IPS DF 6.9 (cell line): ENCODE measurements around the gene SRPK3.

ENCODE experiments used
- DNase-seq: peaks from one replicate; pipeline ENCODE4 v3.0.0-alpha.2; 2013; ENCODE audit warnings: low read depth, low spot score
- H3K27ac ChIP-seq: one replicate; pipeline ENCODE4 v1.5.1; 2013; ENCODE audit warnings: low read length, control low read depth
- H3K27me3 ChIP-seq: 2 replicates; pipeline ENCODE4 v1.6.1; 2013; ENCODE audit warnings: mild to moderate bottlenecking, low read length; ENCODE audit not compliant: control insufficient read depth, insufficient read depth
- H3K36me3 ChIP-seq: 2 replicates; pipeline ENCODE4 v1.6.1; 2013; ENCODE audit warnings: low read length; ENCODE audit not compliant: control insufficient read depth, insufficient read depth
- H3K4me1 ChIP-seq: 2 replicates; pipeline ENCODE4 v1.6.1; 2013; ENCODE audit warnings: low read length; ENCODE audit not compliant: control insufficient read depth, insufficient read depth
- H3K4me3 ChIP-seq: 2 replicates; pipeline ENCODE4 v1.5.1; 2013; ENCODE audit warnings: mild to moderate bottlenecking, low read length
- H3K9me3 ChIP-seq: 2 replicates; pipeline ENCODE4 v1.6.1; 2013; ENCODE audit warnings: low read length, inconsistent platforms; ENCODE audit not compliant: control insufficient read depth, insufficient read depth
- WGBS: extraction: QIAGEN DNeasy Blood & Tissue Kit; methylation state at CpG from one replicate; pipeline ENCODE4 v1.1.7; 2013; ENCODE audit warnings: mixed read lengths, missing lambda C conversion rate; ENCODE audit not compliant: insufficient read length, insufficient coverage; 5-methylcytosine and 5-hydroxymethylcytosine counted together

The SRPK3 gene

DNA sequence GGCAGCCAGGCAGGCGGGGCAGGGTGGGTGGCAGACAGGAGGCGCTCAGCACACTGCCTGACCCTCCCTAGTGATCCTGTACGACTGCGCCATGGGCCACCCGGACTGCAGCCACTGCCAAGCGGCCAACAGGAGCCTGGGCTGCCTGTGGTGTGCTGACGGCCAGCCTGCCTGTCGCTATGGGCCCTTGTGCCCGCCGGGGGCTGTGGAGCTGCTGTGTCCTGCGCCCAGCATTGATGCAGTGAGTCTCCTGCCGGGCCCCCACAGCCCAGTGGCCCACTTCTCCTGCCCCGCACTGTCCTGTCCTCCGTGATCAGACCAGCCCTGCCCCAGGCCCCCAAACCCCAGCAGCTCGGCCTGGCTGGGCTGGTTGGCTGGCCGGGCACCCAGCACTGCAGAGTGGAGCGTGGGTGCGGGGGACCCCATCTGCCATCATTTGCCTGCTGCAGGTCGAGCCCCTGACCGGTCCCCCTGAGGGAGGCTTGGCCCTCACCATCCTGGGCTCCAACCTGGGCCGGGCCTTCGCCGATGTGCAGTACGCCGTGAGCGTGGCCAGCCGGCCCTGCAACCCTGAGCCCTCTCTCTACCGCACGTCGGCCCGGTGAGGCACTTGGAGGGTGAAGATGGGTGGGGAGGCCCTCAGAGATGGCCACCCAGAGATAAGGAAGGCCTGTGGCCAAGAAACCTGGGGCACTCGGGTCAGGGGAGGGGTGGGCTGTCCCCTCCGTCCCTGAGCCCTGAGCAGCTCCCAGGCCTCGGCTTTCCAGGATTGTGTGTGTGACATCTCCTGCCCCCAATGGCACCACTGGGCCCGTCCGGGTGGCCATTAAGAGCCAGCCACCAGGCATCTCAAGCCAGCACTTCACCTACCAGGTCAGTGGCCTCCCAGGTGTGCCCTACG, 9.2 kb upstream of the SRPK3 start:
- no peaks in the 10 kb centered on the region for H3K27me3 ChIP-seq
- no peaks in the 10 kb centered on the region for H3K36me3 ChIP-seq
- H3K4me1 ChIP-seq, result no peaks in the 10 kb centered on the region
- no peaks in the 10 kb centered on the region for H3K9me3 ChIP-seq
- no CpG with 5 or more reads among the region's 37 CpGs for WGBS
- no peak overlapping the region for H3K27ac ChIP-seq
- no peak for DNase-seq
- no peak overlapping the region for H3K4me3 ChIP-seq

DNA sequence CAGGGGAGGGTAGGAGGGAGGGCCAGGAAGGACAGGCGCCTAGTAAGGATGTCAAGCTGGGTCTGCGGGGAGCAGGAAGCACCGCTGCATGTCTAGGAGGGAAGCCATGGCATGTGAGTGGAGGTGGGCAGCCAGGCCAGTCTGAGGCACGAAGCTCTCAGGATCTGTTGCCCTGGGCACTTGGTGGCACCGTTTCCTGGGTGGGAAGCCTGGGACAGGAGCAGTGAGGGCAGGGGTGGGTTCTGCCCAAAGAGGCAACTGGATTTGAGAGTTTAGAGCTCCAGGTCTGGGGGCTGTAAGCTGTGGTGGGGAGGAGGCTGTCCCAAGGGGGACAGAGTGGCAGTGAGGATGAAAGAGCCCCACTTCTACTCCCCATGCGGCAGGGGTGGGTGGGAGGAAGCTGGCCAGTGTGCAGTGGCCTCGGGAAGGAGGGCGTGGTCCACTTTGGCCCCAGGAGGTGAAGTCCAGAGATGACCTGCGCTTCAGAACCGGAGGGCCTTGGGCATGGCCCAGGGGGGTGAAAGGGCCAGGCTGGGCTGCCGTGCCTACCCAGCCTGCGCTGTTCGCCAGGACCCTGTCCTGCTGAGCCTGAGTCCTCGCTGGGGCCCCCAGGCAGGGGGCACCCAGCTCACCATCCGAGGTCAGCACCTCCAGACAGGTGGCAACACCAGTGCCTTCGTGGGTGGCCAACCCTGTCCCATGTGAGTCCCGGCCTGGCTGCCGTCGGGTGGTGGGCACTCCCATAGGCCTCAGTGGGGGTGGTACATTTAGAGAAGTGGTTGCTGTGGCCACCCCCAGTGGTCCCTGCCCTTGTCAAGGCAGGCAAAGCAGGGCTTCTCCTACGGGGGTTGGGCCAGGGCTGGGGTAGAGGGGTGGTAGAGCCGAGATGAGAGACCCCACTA, 8.3 kb upstream of the SRPK3 start:
- no peaks in the 10 kb centered on the region for H3K27me3 ChIP-seq
- no peak for DNase-seq
- H3K4me1 ChIP-seq, result no peaks in the 10 kb centered on the region
- WGBS, result no CpG with 5 or more reads among the region's 21 CpGs
- H3K36me3 ChIP-seq, result no peaks in the 10 kb centered on the region
- no peak overlapping the region for H3K4me3 ChIP-seq
- H3K27ac ChIP-seq, result no peak overlapping the region
- no peaks in the 10 kb centered on the region for H3K9me3 ChIP-seq

DNA sequence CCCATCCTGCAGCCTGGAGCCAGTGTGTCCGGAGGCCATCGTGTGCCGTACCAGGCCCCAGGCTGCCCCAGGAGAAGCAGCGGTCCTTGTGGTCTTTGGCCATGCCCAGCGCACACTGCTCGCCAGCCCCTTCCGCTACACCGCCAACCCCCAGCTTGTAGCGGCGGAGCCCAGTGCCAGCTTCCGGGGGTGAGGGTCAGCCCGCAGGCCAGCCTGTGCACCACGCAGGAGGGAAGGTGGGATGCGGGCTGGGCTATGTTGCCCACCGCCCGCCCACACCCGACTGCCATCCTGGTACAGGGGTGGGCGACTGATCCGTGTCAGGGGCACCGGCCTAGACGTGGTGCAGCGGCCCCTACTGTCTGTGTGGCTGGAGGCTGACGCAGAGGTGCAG, 7.6 kb upstream of the SRPK3 start:
- Histone ChIP-seq H3K36me3 (no peaks in the 10 kb centered on the region), H3K4me1 (no peaks in the 10 kb centered on the region), H3K27me3 (no peaks in the 10 kb centered on the region), H3K4me3 (no peak overlapping the region), H3K27ac (no peak overlapping the region), H3K9me3 (no peaks in the 10 kb centered on the region)
- WGBS, result no CpG with 5 or more reads among the region's 23 CpGs
- DNase-seq, result no peak

DNA sequence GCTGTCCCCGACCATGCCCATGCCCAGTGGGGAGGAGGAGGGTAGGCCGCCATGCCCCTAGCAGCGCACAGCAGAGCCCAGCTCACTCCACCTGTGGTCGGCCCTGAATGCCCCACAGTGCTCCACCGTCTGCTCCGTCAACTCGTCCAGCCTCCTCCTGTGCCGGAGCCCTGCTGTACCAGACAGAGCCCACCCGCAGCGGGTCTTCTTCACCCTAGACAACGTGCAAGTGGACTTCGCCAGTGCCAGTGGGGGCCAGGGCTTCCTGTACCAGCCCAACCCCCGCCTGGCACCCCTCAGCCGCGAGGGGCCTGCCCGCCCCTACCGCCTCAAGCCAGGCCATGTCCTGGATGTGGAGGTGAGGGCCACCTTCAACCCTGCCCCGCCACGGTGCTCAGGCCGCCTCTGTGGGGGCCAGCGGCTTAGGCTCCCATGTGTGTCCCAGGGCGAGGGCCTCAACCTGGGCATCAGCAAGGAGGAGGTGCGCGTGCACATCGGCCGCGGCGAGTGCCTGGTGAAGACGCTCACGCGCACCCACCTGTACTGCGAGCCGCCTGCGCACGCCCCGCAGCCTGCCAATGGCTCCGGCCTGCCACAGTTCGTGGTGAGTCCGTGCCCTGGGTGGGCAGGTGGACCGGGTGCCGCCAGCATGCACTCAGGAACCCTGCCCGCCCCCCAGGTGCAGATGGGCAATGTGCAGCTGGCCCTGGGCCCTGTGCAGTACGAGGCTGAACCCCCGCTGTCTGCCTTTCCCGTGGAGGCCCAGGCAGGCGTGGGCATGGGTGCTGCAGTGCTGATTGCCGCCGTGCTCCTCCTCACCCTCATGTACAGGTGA, 6.9 kb upstream of the SRPK3 start:
- no CpG with 5 or more reads among the region's 48 CpGs for WGBS
- no peaks in the 10 kb centered on the region for H3K9me3 ChIP-seq
- no peak for DNase-seq
- no peaks in the 10 kb centered on the region for H3K4me1 ChIP-seq
- H3K27ac ChIP-seq, result no peak overlapping the region
- H3K27me3 ChIP-seq, result no peaks in the 10 kb centered on the region
- no peak overlapping the region for H3K4me3 ChIP-seq
- no peaks in the 10 kb centered on the region for H3K36me3 ChIP-seq

DNA sequence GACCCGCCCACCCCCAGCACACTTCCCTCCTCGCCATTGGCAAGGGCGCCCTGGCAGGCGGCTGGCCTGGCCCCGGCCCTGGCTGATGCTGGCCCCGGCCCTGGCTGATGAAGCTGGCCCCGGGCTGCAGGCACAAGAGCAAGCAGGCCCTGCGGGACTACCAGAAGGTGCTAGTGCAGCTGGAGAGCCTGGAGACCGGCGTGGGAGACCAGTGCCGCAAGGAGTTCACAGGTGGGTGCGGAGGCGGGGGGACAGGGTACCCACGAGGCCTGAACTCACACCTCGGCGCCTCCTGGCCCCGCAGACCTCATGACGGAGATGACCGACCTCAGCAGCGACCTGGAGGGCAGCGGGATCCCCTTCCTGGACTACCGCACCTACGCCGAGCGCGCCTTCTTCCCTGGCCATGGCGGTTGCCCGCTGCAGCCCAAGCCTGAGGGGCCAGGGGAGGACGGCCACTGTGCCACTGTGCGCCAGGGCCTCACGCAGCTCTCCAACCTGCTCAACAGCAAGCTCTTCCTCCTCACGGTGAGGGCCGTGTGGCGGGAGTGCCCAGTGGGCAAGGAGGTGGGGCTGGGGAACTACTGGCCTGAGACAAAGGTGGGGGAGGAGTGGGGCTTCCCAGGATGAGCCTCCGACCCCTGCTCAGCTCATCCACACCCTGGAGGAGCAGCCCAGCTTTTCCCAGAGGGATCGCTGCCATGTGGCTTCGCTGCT, 6.1 kb upstream of the SRPK3 start:
- Histone ChIP-seq H3K27me3 (no peaks in the 10 kb centered on the region), H3K36me3 (no peaks in the 10 kb centered on the region), H3K4me3 (no peak overlapping the region), H3K4me1 (no peaks in the 10 kb centered on the region), H3K9me3 (no peaks in the 10 kb centered on the region), H3K27ac (no peak overlapping the region)
- DNase-seq, result no peak
- WGBS, result no CpG with 5 or more reads among the region's 37 CpGs

DNA sequence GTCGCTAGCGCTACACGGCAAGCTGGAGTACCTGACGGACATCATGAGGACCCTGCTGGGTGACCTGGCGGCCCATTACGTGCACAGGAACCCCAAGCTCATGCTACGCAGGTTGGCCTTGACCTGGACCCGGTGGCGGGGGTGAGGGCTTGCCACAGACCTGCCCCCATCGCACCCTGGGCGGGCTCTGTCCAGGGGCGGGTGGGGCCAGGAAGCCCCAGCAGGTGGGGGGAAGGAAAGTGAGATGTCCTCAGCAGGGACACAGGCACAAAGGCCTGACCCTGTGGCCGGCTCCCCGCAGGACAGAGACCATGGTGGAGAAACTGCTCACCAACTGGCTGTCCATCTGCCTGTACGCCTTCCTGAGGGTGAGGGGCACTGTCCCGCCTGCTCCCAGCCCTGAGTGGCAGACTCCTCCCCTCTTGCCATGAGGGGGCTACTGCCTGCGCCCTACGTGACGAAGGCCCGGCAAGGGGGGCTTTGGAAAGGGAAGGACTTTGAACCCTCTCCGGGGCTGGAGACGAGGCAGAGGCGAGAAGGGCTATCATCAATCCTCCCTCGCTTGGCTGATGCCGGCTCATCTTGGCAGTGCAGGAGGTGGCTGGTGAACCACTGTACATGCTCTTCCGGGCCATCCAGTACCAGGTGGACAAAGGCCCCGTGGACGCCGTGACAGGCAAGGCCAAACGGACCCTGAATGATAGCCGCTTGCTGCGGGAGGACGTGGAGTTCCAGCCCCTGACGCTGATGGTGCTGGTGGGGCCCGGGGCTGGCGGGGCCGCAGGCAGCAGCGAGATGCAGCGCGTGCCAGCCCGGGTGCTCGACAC, 5.3 kb upstream of the SRPK3 start:
- Histone ChIP-seq H3K36me3 (no peaks in the 10 kb centered on the region), H3K27me3 (no peaks in the 10 kb centered on the region), H3K27ac (no peak overlapping the region), H3K4me1 (no peaks in the 10 kb centered on the region), H3K9me3 (no peaks in the 10 kb centered on the region), H3K4me3 (no peak overlapping the region)
- no peak for DNase-seq
- no CpG with 5 or more reads among the region's 42 CpGs for WGBS

DNA sequence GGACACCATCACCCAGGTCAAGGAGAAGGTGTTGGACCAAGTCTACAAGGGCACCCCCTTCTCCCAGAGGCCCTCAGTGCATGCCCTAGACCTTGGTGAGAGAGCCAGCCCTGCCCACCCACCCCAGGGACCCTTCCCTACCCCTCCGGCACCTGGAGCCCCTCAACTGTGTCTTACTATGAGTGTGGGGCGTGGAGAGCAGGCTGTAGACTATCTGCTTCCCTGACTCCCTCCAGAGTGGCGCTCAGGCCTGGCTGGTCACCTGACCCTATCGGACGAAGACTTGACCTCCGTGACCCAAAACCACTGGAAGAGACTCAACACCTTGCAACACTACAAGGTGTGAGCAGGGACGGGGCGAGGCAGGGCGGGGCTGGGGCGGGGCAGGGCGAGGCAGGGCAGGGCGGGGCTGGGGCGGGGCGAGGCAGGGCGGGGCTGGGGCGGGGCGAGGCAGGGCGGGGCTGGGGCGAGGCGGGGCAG, 4.7 kb upstream of the SRPK3 start:
- no peaks in the 10 kb centered on the region for H3K27me3 ChIP-seq
- no peak for DNase-seq
- no CpG with 5 or more reads among the region's 20 CpGs for WGBS

DNA sequence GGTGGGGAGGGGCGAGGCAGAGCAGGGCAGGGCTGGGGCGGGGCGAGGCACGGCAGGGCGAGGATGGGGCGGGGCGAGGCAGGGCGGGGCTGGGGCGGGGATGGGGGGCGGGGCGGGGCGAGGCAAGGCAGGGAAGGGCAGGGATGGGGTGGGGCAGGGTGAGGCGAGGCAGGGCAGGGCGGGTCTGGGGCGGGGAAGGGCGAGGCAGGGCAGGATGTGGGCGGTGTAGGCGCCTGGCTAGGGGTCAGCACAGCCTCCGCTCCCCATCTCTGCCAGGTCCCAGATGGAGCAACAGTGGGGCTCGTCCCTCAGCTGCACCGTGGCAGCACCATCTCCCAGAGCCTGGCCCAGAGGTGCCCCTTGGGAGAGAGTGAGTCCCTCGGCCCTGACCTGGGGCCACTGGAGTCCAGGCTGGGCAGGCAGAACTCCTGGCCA, 4.2 kb upstream of the SRPK3 start:
- no peaks in the 10 kb centered on the region for H3K9me3 ChIP-seq
- no CpG with 5 or more reads among the region's 22 CpGs for WGBS
- no peak for DNase-seq

More for the DNA sequence above, 4.7 kb upstream of the SRPK3 start:
- H3K36me3 ChIP-seq, result no peaks in the 10 kb centered on the region
- no peaks in the 10 kb centered on the region for H3K4me1 ChIP-seq
- H3K4me3 ChIP-seq, result no peak overlapping the region
- H3K27ac ChIP-seq, result no peak overlapping the region
- H3K9me3 ChIP-seq, result no peaks in the 10 kb centered on the region

More for the DNA sequence above, 4.2 kb upstream of the SRPK3 start:
- Histone ChIP-seq H3K27me3 (no peaks in the 10 kb centered on the region), H3K4me1 (no peaks in the 10 kb centered on the region), H3K36me3 (no peaks in the 10 kb centered on the region), H3K27ac (no peak overlapping the region), H3K4me3 (no peak overlapping the region)
